Fibroblast of lung (primary cell): ENCODE results near the gene PER2.

Experiments used
- CTCF ChIP-seq, 2 donors: IDR thresholded peaks in 1 of 2; conservative IDR thresholded peaks in 1 of 2; 1 replicate in 1 of 2; 2 replicates in 1 of 2; pipeline ENCODE4 v1.5.1; 2011 to 2012; ENCODE audit warnings: low read length in 2 of 2, control low read depth in 1 of 2, inconsistent platforms in 1 of 2, low read depth in 1 of 2, mild to moderate bottlenecking in 1 of 2
- EZH2 ChIP-seq: IDR thresholded peaks from 2 replicates; pipeline ENCODE4 v1.5.1; 2012; ENCODE audit warnings: low read length, control low read depth, mild to moderate bottlenecking; ENCODE audit errors: missing control alignments

DNA sequence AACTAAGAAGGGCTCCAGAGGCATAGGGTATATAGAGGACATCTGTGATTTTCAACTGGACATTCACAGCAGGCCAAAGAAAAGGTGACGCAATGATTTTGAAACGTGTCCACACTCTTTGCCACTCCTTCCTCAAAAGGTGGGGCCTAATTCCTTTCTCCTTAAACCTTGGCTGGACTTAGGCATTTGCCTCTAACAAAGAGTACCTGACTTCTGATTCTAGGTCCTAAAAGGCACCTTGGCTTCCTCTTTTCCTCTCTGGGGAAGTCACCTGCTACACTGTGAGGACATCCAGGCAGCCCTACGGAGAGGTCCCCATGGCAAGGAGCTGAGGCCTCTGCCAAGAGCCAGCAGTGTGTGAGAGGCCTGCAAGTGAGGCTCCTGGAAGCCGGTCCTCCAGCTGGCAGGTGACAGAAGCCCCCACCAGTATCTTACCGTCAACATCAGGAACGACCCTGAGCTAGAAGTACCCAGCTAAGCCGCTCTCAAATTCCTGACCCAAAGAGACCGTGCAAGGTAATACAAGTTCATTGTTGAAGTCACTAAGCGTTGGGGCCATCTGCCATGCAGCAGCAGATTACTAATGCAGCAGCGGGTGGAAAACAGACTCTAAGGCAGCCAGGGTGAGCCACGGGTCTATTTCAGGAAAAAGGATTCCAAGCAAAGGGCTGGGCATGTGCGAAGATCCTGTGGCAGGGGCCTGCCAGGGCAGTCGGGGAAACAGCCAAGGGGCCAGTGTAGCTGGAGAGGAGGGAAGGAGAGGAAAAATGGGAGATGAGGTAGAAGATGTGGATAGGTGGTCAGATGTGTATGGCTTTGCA lies 41.2 kb downstream of the PER2 start:
- TF ChIP-seq CTCF (conservative IDR thresholded peaks at IDR 0.05 in 1 of 2, IDR thresholded peaks at IDR 0.05 in 1 of 2; ENCODE audit: low read depth in 1 of 2, low read length in 2 of 2) (no peak), EZH2 (no peak)
